ENCODE results near the gene GPC6. TPM values are rescaled to one million over a fixed set of nuclear protein-coding genes. Genes with fewer than 3 reads are reported as not detected.
A peak's percentile ranks its signal among the peaks of the same experiment; 100 is the strongest.

Gene GPC6
- total and polyA plus RNA-seq, 2 experiments from 2014 or later, result 14.4 to 43.3 TPM

DNA sequence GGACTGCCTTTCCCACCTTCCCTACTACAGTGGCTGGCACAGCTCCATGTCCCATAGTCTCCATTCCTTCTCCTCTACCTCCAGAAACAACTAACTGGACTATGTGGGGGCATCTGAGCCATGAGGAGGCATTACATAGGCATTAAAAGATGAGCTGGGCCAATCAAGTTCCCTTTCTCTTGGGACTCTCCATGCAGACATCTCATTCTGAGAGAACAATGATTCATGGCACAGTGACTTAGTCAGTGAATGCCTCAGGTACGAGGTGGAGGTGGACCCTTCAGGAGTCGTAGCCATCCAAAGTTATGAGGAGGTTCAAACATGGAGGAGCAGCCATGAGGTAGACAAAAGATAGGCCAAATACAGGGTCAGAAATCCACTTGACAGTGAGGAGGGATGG is 70.0 kb downstream of the GPC6 start:
- TF ChIP-seq, protein P1, sequence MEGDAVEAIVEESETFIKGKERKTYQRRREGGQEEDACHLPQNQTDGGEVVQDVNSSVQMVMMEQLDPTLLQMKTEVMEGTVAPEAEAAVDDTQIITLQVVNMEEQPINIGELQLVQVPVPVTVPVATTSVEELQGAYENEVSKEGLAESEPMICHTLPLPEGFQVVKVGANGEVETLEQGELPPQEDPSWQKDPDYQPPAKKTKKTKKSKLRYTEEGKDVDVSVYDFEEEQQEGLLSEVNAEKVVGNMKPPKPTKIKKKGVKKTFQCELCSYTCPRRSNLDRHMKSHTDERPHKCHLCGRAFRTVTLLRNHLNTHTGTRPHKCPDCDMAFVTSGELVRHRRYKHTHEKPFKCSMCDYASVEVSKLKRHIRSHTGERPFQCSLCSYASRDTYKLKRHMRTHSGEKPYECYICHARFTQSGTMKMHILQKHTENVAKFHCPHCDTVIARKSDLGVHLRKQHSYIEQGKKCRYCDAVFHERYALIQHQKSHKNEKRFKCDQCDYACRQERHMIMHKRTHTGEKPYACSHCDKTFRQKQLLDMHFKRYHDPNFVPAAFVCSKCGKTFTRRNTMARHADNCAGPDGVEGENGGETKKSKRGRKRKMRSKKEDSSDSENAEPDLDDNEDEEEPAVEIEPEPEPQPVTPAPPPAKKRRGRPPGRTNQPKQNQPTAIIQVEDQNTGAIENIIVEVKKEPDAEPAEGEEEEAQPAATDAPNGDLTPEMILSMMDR (IDR thresholded peaks at IDR 0.05; ENCODE audit: low read depth, low read length), result no peak
- no peaks in the 10 kb centered on the region for H3K27me3 ChIP-seq
- H3K4me1 ChIP-seq (ENCODE audit: low read depth), result no peaks in the 10 kb centered on the region
- H3K27ac ChIP-seq, result no peak overlapping the region
- no peak for DNase-seq (ENCODE audit: low read depth in 1 of 2, low spot score in 1 of 2)
- no peak overlapping the region for H3K4me3 ChIP-seq
- H3K9me3 ChIP-seq (ENCODE audit: low read depth), result no peaks in the 10 kb centered on the region
- H3K36me3 ChIP-seq, result no peaks in the 10 kb centered on the region

DNA sequence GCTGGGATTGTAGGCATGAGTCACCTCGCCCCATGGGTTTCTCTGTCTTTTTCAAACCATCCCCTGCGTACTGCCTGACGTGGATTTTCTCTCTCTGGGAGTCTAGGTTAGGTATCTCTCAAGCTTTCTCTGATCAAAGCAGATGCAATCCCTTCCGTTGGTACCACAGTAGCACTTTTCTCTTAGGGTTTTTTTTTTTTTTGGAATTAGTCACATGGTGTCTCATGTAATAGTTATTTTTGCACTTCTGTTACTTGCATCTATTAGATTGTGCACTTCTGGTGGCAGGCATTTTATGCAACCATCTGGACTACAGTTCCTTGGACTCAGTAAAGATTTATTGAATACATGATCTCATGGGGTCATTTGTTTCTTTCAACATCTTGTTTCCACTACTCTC is 72.1 kb downstream of the GPC6 start:
- Histone ChIP-seq H3K9me3 (ENCODE audit: low read depth) (no peaks in the 10 kb centered on the region), H3K27me3 (no peaks in the 10 kb centered on the region), H3K36me3 (no peaks in the 10 kb centered on the region), H3K4me3 (no peak overlapping the region), H3K4me1 (ENCODE audit: low read depth) (no peaks in the 10 kb centered on the region), H3K27ac (no peak overlapping the region)
- peak in 1 of 2 donors; percentile 40 for DNase-seq (ENCODE audit: low read depth in 1 of 2, low spot score in 1 of 2)
- TF ChIP-seq, protein P1 (IDR thresholded peaks at IDR 0.05; ENCODE audit: low read depth, low read length), result no peak

DNA sequence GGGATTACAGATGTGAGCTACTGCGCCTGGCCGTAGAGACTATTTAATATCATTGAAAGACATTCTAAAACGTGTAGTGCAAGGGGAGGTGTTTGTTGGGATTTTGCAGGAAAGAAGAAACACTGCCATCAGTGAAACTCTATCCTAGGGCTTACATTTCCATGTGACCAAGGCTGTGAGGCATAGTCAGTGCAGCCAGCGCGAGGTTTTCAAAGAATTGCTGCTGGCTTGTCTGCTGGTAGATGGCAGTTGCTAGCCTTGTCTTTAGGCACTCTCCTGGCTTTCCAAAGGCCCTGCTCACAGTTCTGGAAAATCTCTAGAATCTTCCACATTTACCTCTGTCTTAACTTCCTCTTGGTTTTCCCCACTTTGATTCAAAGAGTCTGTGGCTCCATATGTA is 77.5 kb downstream of the GPC6 start:
- TF ChIP-seq, protein P1 (IDR thresholded peaks at IDR 0.05; ENCODE audit: low read depth, low read length), result no peak
- no peak for DNase-seq (ENCODE audit: low read depth in 1 of 2, low spot score in 1 of 2)
- H3K27me3 ChIP-seq, result no peaks in the 10 kb centered on the region
- no peaks in the 10 kb centered on the region for H3K36me3 ChIP-seq
- H3K4me3 ChIP-seq, result no peak overlapping the region
- H3K27ac ChIP-seq, result no peak overlapping the region
- H3K9me3 ChIP-seq (ENCODE audit: low read depth), result no peaks in the 10 kb centered on the region
- H3K4me1 ChIP-seq (ENCODE audit: low read depth), result no peaks in the 10 kb centered on the region

DNA sequence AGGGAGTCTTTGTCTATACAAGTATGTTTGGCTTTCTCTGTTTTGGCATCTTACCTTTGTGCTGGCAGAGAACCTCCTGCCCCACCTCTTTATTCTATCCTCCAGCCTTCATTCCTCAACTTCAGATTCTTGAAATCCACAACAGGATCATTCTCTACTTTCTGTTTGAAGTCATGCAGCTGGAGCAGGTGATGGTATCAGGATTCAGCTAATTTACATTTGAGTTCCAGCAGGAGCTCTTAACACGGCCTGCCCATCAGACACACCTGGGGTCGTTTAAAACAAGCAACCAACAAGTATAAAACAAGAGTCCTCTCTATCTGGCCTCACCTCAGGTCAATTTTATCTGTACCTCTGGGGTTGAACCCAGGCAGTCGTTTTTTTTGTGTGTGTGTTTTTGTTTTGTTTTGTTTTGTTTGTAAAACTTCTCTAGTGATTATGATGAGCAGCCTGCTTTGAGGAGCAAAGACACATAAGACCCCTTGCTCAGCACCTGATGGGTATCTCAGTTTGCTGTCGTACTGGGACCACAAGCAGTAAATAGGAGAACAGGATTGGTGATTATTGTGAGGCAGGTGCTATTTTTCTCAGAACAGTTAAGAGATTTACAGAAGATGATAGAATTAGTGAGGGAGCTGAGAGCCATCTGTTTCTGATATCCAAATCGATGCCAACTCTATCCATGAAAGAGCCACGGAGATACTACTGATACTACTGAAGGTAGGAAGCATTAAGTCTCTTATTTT is 78.4 kb downstream of the GPC6 start:
- H3K27me3 ChIP-seq, result no peaks in the 10 kb centered on the region
- no peak overlapping the region for H3K4me3 ChIP-seq
- peaks cover 3% of the 10 kb centered on the region for H3K4me1 ChIP-seq (ENCODE audit: low read depth)
- H3K9me3 ChIP-seq (ENCODE audit: low read depth), result no peaks in the 10 kb centered on the region
- TF ChIP-seq, protein P1 (IDR thresholded peaks at IDR 0.05; ENCODE audit: low read depth, low read length), result no peak
- no peak for DNase-seq (ENCODE audit: low read depth in 1 of 2, low spot score in 1 of 2)
- H3K36me3 ChIP-seq, result no peaks in the 10 kb centered on the region
- H3K27ac ChIP-seq, result no peak overlapping the region

DNA sequence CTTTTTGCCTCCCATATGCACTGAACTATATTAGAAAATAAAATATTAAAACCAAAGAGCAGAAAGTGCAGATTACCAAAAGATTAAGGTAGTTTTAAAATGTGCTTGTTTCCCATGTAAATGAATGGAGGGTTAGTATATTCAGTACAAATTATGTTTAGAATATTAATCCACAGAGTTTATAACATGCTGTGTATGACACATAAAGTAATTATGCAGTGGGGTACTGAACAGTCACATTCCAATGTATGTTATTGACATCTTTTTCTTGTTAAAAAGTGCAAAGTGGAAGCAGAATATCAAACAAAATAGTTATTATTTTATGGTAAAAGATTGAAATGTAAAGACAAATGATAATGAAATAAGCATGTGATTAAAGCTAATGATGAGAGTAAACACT is 79.3 kb downstream of the GPC6 start:
- peaks cover 3% of the 10 kb centered on the region for H3K4me1 ChIP-seq (ENCODE audit: low read depth)
- H3K36me3 ChIP-seq, result no peaks in the 10 kb centered on the region

More for the DNA sequence above, 79.3 kb downstream of the GPC6 start:
- Histone ChIP-seq H3K4me3 (no peak overlapping the region), H3K27ac (no peak overlapping the region), H3K9me3 (ENCODE audit: low read depth) (no peaks in the 10 kb centered on the region), H3K27me3 (no peaks in the 10 kb centered on the region)
- TF ChIP-seq, protein P1 (IDR thresholded peaks at IDR 0.05; ENCODE audit: low read depth, low read length), result no peak
- DNase-seq (ENCODE audit: low read depth in 1 of 2, low spot score in 1 of 2), result no peak
